Limb (tissue), 2 donors: Measurements from ENCODE around the gene CHRNA3.
"Not testable (repeated sequence)": the region's sequence is repeated elsewhere in the genome, so short reads cannot be mapped to it uniquely, and the experiment has no call there.

Experiments used
- DNase-seq, 2 donors: peaks; one replicate each; pipeline ENCODE4 v3.0.0-alpha.2; 2016; ENCODE audit errors: extremely low spot score in 2 of 2

CHRNA3 gene

DNA sequence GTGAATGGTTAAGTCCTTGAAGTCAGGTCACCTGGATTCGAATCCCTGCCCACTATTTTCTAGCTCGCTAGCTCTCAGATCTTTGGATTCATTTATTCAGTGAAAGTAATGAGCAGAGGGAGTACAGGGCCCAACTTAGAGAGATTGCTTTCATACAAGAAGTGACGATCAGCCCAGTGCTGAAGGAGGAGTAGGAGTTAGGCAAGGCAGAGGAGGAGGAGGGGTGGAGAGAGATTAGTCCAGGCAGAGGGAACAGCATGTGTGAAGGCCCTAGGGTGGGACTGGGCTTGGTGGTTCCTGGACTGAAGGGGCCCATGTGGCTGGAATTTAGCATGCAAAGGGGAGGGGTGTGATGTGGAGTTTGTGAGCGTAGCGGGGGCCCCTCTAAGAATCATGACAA lies 59.3 kb downstream of the CHRNA3 start:
- no peak for DNase-seq

DNA sequence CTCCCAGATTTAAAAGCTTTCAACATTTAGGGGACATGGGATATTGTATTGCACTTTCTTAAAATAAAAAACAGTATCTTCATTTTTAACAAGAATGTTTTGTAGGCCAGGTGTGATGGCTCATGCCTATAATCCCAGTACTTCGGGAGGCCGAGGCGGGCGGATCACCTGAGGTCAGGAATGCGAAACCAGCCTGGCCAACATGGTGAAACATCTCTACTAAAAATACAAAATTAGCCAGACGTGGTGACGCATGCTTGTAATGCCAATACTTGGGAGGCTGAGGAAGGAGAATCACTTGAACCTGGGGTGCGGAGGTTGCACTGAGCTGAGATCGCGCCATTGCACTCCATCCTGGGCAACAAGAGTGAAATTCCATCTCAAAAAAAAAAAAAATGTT lies 60.6 kb downstream of the CHRNA3 start:
- DNase-seq, result not testable (repeated sequence)

DNA sequence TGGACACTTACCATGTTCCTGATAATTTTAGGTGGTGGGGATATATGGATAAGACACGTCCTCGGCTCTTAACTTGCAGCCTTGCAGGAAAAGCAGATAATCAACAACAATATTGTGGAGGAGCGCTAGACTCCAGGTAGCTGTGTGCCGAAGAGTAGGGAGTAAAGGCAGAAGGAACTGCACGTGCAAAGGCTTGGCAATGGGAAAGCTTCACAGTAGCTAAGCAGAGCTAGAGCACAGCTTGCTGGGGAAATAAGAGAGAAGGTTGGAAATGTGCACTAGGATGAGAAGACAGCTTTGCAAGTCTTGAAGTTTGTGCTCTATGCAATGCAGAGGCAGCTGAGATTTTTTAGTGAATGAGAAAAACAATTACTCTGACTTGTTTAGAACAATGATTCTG lies 68.2 kb downstream of the CHRNA3 start:
- DNase-seq, result no peak

- no peak for DNase-seq
Measured at GRCh38 chr15:78551902-78552301, 68.9 kb downstream of the CHRNA3 start.

DNA sequence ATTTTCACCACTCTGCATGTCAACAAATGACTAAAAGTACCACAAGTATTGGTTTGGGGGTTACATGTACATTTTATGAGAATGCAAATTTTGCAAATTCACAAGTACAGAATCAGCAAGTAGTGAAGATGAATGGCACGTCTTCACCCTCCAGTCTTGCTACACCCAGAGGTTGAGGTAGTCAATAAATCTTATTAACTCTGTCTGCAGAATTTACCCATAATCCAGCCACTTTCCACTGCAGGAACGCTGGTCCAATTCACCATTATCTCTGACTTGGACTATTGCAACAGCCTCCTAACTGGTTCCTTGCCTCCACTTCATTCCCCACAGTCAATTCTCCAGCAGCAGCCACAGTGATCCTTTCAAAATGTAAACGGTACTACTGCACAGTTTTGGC lies 70.0 kb downstream of the CHRNA3 start:
- no peak for DNase-seq

DNA sequence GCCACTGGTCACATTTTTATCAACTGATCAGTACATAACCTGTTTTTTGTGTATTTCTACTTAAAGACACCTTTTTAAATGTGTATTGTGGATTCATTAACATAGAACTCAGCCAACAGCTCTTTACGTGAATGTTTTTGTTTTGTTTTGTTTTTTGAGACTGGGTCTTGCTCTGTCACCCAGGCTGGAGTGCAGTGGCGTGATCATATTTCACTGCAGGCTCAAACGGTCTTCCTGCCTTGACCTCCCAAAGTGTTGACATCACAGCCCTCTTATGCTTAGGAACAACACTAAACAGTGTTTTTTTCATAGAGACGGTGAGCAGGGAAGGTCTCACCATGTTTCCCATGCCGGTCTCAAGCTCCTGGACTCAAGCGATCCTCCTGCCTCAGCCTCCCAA lies 70.6 kb downstream of the CHRNA3 start:
- DNase-seq, result no peak
